GM20431 (cell line): ENCODE measurements around the gene NOTCH1.

ENCODE experiments used
- in situ Hi-C: fragments of 300-500 bp; cut with MseI, MboI; formaldehyde crosslinking; loops from one replicate; pipeline ENCODE4 v1.15.0; 2020; ENCODE audit warnings: low sequenced_read_pairs; ENCODE audit not compliant: unreplicated experiment

NOTCH1 gene

DNA sequence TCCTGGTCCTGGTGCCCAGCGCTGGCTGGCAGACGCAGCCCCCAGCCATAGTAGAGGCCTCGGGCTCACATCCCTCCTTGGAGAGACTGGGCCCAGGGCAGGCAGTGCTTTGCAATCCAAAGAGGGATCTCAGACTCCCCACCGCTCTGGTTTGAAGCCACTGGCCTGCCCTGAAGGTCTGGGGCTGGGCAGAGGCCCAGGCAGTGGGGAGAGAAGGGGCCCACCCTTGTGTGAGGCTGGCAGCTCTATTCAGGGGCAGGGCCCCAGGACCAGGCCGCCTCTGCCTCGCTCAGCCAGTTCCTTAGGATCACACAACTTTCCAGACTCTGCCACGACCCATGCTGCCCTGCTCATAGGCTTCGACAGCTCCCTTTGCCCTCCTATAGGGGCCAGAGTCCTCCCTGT is 52.3 kb downstream of the NOTCH1 start:
- in situ Hi-C loops, result loop anchor here (5.0 kb wide), 1 partner anchor 129 kb away; no protein-coding TSS in a partner anchor

DNA sequence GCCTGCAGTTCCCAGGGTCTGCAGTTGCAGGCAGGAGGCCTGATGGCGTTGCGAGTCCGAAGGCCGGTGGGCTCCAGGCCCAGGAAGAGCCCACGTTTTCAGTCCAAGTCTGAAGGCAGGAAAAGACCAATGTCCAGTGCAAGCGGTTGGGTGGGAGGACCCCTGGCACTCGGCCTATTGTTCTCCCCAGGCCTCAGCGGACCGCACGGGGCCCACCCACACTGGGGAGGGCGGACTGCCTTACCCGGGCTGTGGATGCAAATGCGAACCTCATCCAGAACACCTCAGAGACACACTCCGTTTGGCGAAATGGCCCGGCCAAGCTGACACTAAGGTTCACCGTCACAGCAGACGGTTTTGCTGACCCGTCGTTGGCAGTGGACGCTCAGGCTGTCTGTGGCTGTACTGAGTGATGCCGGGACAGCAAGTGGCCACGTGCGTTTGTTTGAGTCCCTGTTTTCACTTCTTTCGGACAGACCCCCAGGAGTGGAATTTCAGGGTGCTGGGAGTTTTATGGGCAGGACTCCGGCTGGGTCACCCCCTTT is 52.8 kb downstream of the NOTCH1 start:
- in situ Hi-C loops, result loop anchor here (5.0 kb wide), 1 partner anchor 129 kb away; no protein-coding TSS in a partner anchor

DNA sequence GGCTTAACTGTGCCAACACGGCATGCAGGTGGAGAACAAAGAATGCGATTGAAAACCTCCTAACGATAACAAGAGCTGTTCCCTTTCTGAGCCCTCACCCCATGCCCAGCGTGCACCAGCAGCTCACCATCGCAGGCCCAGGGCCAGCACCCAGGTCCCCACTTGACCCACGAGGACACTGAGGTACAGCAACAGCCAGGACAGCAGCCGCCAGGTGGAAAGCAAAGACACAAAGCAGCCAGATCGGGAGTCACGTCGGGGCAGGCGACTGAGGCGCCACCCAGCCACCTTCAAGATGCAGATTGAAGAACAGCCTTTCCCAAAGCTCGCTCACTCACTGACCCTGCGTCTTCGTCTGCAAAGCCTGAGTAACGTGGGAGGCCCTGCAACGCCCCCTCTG is 56.1 kb downstream of the NOTCH1 start:
- in situ Hi-C loops, result loop anchor here (5.0 kb wide), 1 partner anchor 133 kb away; no protein-coding TSS in a partner anchor

DNA sequence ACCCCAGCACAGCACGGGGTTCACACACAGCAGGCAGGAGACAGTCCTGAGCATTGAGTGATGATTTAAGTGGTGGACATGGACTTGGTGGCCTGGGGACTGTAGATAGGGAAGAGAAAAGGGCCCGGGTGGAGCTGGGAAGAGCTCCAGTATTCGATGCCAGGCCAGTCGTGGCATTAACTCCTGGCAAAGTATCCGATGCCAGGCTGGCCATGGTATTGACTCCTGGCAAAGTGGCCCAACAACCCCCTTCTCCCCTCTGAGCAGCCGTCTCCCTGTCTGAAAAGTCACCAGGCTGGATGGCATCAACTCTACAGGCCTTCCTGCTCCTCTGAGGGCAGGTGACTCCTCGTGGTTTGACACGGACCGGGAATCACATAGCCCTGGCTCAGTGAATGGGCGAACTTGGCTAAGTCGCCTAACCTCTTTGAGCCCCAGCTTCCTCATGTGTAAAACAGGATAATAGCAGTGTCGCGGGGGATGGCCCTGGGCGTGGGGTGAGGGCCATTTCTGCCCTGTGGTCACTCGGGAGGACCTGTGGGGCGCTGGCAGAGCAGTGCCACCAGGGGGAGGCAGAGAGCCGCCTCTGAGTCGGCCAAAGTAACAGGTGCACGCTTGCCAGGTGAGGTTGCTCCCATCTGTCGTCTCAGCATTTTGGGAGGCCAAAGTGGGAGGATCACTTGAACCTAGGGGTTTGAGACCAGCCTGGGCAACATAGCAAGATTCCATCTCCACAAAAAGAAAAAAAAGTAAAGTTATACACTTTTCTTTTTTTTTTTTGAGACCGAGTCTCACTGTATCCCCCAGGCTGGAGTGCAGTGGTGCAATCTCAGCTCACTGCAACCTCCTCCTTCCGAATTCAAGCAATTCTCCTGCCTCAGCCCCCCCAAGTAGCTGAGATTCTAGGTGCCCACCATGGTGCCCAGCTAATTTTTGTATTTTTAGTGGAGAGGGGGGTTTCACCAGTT is 57.3 kb downstream of the NOTCH1 start:
- in situ Hi-C loops, result no loop called here

DNA sequence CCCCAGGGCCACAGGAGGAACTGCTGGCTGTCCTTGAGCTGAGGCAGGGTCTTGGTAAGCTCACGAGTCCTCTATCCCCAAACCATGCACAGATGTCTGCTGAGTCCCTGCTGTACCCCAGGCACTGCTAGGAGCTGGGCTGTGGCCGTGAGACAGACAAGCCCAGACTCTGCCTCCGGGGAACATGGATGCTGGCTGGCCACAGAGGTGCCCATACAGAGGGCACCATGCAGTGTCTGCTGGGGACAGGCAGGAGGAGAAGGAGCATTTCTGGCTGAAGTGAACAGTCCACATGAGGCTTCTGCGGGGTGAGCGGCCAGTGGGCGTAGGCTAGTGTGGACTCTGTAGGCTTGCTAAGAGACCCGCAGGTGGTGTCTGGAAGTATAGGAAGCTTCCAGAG is 58.2 kb downstream of the NOTCH1 start:
- in situ Hi-C loops, result no loop called here

DNA sequence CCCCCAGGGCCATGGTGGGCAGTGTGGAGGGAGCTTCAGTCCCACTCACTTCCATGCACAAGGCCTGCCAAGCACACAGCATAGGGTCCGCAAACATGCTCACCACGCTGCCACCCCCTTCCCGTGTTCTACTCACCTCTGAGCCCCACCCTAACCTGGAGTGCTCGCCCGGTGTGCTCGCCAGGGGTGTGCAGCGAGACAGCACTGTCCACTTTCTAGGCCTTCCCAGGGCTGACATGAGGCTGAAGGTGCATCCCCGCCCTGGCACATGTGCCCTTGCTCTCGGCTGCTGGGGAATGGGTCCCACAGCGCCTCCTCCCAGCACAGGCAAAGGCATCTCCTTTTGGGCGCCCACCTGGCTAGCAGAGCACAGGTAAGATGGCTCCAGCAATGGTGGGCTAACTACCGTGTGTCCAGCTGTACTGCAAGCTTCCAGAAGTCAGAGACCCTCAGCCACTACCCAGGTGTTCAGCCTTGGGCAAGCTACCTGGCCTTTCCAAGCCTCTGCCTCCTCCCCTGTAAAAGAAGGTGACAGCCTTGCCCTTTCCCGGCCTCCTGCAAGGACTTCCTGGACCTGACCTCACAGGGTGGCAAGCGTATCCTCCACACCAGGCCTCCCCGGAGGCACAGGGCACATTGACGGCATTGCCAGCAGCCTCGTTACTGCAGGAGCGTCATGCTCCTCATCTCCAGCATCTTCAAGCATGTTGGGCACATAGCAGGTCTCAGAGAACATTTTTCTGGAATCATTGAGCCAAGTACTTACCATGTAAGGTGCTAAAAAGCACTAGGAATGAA is 58.8 kb downstream of the NOTCH1 start:
- in situ Hi-C loops, result no loop called here

DNA sequence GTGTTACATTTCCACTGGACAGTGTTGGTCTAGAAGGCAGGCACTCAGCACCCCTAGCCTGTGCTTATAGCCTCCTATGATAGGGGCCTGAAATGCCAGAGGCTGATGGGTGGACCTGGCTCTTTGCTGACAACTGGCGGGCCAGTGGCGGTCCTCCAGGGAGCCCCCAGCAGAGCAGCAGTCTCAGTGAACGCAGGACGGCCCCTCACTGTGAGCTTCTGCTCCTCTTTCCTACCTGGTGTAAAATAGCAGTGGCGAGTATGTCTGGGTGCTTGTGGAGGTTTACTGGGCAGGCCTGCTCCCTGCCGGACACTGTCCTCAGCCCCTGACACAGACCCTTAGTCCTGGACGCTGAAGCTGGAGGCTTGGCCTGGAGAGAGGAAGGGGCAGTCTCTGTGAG is 59.7 kb downstream of the NOTCH1 start:
- in situ Hi-C loops, result no loop called here

DNA sequence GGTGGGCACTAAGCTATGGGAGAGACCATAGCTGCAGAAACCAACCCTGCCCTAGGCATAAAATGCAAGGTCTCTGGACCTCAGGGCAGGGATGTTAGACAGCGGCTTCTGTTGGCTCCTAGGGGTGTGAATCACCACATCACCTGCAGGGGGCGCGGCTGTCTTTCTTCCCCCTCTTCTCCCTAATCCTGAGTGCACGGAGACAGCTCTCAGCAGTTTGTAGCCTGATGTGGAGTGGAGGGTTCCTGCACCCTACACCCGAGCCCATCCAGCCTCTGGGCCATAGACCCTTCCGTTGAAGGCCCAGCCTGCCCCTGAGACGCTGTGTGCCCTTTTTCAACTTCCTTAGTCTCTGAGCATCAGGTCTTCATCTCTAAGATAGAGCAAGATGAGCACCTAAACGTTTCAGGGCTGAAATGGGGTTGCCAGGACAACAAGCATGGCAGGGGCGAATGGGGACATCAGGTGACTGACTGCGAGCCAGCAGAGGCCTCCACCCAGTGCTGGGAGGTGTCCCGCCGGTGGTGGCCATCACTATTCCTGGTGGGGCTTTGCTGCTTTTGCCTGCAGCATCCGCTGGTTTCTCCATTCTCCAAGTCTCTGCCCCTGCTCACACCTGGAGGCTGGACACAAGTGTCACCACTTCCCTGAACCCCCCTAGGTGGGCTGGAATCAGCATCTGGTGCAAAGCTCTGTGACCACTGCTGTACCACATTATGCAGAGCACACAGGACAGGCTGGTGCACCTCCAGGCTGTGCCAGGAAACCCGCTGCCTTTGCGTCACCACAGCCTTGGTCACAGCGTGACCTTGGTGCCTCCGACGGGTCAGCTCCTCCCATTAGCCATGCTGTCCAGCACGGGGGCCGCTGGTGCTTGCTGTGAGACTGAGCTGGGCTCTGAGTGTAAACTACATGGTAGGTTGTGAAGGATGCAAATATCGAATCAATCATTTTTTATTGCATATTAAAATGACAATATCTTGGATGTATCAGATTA is 60.5 kb downstream of the NOTCH1 start:
- in situ Hi-C loops, result no loop called here

DNA sequence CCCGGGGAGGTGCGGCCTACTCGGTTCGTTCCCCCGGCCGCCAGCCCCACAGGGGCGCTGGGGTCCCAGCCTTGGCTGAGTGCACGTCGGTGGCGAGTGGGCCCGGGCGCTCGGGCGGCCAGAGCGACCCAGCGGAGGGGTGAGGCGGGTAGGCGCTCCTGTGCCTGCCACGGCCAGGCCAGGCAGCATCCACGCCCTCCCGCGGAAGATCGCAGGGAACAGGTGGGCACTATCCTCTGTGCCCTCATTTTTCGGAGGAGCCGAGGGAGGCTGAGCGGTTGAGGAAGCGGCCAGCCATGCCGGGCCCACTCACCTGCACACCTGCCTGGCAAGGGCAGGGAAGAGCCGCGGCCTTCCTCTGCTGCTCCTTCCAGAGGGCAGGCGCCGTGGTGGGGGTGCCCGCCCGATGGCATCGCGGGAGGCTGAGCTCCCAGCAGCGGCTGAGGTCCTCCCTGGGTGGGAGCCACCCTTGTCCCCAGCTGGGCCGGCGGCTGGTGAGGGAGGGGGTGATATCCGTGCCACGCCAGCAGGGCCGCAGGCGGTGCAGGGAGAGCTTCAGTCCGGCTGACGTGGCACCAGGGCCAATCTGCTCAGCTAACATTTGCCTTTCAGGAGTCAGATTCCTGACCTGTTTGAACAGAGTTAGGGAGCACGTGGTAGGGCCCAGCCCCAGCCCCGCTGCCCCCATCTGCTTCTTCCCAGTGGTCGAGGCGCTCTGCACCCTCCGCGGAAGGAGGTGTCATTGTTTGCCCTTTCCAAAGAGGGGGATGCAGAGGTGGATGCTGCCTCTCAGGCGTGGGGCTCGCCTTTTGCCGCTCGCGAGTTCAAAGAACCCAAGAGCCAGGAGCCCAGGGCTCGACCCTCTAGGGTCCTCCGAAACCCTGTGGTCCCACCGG is 61.4 kb downstream of the NOTCH1 start:
- in situ Hi-C loops, result no loop called here

DNA sequence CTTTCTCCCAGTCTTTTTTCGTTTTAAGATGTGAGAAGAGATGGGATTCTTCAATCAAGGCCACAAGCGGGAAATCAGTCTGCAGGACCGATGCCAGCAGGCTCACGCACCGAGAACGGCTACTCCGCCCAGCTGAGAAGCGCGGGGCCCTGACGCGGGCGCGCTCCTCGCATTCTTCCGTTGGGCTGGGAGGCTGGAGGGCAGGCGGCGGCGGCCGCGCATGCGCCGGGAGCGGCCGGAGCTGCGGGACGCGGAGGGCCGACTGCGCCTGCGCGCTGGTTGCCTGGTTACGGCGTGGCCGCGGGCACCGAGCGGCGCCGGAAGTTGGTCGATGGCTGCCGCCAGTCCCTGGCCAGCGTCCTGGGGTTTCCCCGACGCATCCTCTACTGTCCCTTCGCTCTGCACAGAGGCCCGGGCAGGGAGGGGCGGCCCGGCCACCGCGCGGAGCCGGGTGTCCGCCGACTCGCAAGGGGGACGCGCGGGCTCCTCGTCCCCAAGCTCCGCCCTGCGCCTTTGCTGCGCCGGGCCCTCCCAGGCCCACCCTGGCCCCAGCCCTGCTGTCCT is 62.2 kb downstream of the NOTCH1 start:
- in situ Hi-C loops, result no loop called here

DNA sequence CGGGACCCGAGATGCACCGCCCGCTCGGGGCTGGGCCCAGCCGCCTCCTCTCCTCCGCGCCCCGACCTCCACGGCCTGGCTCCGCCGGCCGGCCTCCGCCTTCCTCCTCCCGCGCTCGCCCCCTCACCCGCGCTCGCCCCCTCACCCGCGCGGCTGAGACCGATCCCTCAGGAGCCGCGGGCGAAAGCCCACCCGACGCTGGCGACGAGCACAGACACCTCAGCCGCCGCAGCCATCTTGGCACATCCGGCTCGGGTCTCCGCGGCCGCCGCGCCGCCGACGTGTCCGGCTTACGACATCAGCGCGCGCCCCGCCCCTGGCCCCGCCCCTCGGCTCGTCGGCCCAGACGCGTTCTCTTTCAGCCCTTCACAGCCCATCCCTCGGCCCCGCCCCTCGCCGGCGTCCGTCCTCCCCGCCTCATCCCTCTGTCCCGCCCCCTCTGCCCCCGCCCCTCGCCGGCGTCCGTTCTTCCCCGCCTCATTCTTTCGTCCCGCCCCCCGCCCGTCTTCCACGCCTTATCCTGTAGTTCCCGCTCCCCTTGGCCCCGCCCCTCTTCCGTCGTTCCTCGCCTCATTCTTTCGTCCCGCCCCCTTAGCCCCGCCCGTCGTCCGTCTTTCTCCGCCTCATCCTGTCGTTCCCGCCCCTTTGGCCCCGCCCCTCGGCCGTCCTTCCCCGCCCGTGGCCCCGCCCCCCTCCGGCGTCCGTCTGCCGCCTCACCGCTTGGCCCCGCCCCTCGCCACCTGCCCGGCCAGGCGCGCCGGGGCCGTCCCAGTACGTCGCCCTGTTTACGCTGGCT is 62.9 kb downstream of the NOTCH1 start, which contains the start of gene SEC16A:
SEC16A (minus strand) TSS at position 248 of the 796 bp plus-strand sequence. CDS start 5,425 bp downstream, outside the sequence.
- in situ Hi-C loops, result no loop called here

DNA sequence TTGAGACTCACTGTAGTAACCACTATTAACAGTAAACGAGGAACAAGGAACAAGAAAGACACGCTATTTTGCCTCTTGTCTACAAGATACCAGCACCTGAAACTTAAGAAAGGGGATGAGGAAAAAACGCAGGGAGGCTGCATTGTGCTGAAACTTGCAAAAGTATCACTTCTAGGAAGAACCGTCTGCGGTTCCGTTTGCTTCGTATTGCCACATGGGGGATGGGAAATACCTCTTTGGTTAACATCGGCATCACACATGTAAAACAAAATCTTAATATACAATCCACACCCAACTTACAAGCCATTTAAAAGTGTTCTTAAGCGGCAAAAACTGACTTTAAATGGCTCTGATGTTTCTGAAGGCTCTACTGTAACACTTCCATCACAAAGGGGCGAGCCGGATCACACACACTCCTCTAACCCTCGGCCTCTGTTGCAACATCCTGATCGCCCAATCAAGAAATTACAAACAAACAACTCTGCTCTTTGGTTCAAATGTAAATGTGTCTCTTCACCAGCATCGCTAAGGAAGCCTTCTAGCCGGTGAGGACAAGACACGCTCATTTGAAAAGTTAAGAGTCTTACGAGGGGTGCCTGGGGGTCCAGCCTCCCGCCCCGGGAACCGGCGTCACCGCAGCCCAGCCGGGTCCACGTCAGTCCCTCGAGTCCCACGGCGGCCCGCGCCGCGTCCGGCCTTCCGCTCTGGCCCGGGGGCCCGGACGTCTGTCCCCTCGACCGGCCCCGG is 63.6 kb downstream of the NOTCH1 start:
- in situ Hi-C loops, result no loop called here

DNA sequence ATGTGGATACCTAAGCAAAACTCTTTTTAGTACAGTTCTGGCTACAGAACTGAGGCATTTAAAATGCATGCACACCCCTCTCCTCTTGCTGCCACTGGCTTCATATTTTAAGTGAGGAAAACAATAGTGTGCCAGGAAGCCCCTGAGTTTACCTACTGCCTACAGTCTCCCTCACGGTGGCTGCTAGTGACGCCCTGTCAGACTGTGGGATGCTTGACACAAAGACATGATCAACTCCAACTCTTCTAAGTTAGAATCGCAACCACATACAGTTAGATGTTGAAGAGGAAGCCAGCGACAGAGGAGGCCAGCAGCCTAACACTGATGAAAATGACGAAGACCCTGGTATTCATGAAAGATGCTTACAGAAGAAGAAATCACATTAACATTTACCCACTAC is 64.3 kb downstream of the NOTCH1 start:
- in situ Hi-C loops, result no loop called here

DNA sequence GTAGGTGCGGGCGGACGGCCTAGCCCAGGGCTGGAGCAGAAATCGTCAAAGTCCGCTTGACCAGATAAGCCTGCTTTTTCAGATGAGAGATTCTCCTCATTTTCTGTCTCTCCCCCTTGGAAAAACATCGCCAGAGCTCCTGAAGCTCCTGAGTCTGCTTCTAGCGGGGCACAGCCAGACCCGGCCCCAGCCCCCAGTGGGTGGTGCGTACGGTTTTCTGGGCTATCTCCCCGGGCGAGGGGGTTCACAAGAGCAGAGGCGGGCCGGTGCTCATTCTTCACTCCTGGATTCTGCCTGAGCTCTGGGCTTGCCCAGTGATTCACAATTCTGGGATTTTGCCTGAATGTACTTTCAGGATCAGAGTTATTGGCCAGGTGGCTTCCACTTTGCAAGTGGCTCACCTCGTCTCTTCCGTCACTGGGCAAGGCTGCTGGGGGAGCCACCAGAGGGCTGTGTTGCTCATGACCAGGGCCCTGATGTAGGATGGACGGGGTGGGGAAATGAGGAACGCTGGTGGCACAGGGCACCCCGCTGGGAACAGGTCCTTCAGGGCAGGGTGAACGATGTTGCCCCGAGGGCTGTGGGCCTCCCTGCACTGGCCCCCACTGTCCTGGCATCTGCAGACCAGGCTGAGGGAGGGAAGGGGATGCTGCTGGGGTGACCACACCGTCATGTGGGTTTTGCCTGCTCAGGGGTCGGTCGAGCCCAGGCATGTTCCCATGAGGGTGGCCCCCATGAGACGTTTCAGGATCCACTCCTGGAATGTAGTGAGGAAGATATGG is 69.3 kb downstream of the NOTCH1 start:
- in situ Hi-C loops, result no loop called here

DNA sequence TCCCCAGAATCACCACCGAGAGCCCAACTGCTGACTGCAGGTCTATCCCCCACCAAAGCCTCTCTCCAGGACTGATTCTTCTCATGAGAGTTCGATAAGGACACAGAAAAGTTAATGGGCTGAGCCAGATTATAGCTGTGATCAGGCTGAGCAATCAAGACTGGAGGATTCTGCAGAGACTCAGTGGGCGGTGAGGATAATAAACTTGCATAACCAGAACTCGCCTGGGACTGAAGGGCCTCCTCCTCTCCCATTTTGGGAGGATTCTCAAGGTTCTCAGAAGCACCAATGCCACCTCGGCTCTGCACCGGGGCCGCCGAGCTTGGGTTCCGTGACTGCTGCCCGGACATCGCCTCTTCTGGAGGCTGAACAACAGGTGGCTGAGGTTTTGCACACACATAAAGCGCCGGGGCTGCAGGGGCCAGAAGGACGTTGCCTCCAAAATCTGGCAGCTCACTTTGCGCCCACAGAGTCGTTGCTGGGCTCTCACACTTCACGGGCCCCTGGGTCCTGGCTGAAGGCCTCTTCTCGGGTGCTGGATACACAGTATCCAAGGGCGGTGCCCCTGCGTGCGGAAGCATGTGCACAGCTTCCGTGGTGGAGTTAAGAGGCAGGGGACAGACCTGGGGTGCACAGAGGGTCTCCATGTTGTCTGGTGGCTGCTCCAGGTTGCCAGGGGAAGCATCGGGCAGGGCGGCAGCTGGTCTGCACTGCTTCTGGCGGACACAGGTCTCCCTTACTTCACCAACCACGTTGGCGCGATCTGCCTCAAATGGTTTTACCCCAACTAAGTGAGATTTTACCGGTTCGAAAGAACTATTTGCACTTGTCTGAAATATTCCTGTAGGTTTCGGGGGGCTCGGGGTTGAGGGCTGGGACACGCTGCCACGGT is 70.6 kb downstream of the NOTCH1 start:
- in situ Hi-C loops, result no loop called here
